GM19193 (cell line): ENCODE measurements around the gene CDH5.

Experiments
- POLR2A ChIP-seq: IDR thresholded peaks from 4 replicates; pipeline ENCODE4 v1.6.1; 2011; ENCODE audit not compliant: insufficient read depth, insufficient read length; ENCODE audit errors: extremely low read depth

Gene CDH5

GRCh38 chr16:66366433-66367299 is at the start of gene CDH5:
TSS of gene CDH5 (plus strand) at chr16:66366691. CDS start at chr16:66379338, 12,647 bp downstream.
- TF ChIP-seq POLR2A = no peak

- no peak for TF ChIP-seq POLR2A
Measured at GRCh38 chr16:66318505-66318904, 48.0 kb upstream of the CDH5 start.

GRCh38 chr16:66320774-66321173 is 45.7 kb upstream of the CDH5 start:
- no peak for TF ChIP-seq POLR2A

GRCh38 chr16:66322174-66322573 is 44.3 kb upstream of the CDH5 start:
- TF ChIP-seq POLR2A = no peak

- TF ChIP-seq POLR2A = no peak
Measured at GRCh38 chr16:66324815-66325515, 41.5 kb upstream of the CDH5 start.

- TF ChIP-seq POLR2A = no peak
Measured at GRCh38 chr16:66325717-66326376, 40.6 kb upstream of the CDH5 start.

GRCh38 chr16:66326991-66327513 is 39.4 kb upstream of the CDH5 start:
- no peak for TF ChIP-seq POLR2A

GRCh38 chr16:66328282-66328681 is 38.2 kb upstream of the CDH5 start:
- no peak for TF ChIP-seq POLR2A

- no peak for TF ChIP-seq POLR2A
Measured at GRCh38 chr16:66332634-66333610, 33.6 kb upstream of the CDH5 start.

GRCh38 chr16:66334853-66335574 is 31.5 kb upstream of the CDH5 start:
- no peak for TF ChIP-seq POLR2A

GRCh38 chr16:66335704-66336329 is 30.7 kb upstream of the CDH5 start:
- no peak for TF ChIP-seq POLR2A

- no peak for TF ChIP-seq POLR2A
Measured at GRCh38 chr16:66337463-66338188, 28.9 kb upstream of the CDH5 start.
